ENCODE data around the gene LPP. TPM values are rescaled to one million over a fixed set of nuclear protein-coding genes. Genes with fewer than 3 reads are reported as not detected.

The LPP gene
- total RNA-seq, 1 experiment from 2014 or later: 22.1 TPM

GRCh38 chr3:188292827-188293226 lies 138.9 kb downstream of the LPP start:
- no peak for DNase-seq (ENCODE audit: extremely low read depth, low read depth)

- DNase-seq (ENCODE audit: extremely low read depth, low read depth): no peak
Measured at GRCh38 chr3:188294113-188294512, 140.2 kb downstream of the LPP start.

- peak; percentile 30 for DNase-seq (ENCODE audit: extremely low read depth, low read depth)
Measured at GRCh38 chr3:188294823-188295487, 141.0 kb downstream of the LPP start.

GRCh38 chr3:188295876-188296275 lies 141.9 kb downstream of the LPP start:
- DNase-seq (ENCODE audit: extremely low read depth, low read depth): no peak

- DNase-seq (ENCODE audit: extremely low read depth, low read depth): peak; percentile 27
Measured at GRCh38 chr3:188296761-188297612, 143.0 kb downstream of the LPP start.

- no peak for DNase-seq (ENCODE audit: extremely low read depth, low read depth)
Measured at GRCh38 chr3:188298585-188298984, 144.6 kb downstream of the LPP start.

- no peak for DNase-seq (ENCODE audit: extremely low read depth, low read depth)
Measured at GRCh38 chr3:188299068-188299467, 145.1 kb downstream of the LPP start.

GRCh38 chr3:188299708-188300107 lies 145.8 kb downstream of the LPP start:
- no peak for DNase-seq (ENCODE audit: extremely low read depth, low read depth)

- no peak for DNase-seq (ENCODE audit: extremely low read depth, low read depth)
Measured at GRCh38 chr3:188301147-188301546, 147.2 kb downstream of the LPP start.

- no peak for DNase-seq (ENCODE audit: extremely low read depth, low read depth)
Measured at GRCh38 chr3:188303286-188303799, 149.4 kb downstream of the LPP start.

GRCh38 chr3:188303823-188304222 lies 149.9 kb downstream of the LPP start:
- DNase-seq (ENCODE audit: extremely low read depth, low read depth): no peak

GRCh38 chr3:188304501-188304900 lies 150.5 kb downstream of the LPP start:
- no peak for DNase-seq (ENCODE audit: extremely low read depth, low read depth)

- no peak for DNase-seq (ENCODE audit: extremely low read depth, low read depth)
Measured at GRCh38 chr3:188305220-188305619, 151.3 kb downstream of the LPP start.

- DNase-seq (ENCODE audit: extremely low read depth, low read depth): no peak
Measured at GRCh38 chr3:188306435-188307005, 152.6 kb downstream of the LPP start.

GRCh38 chr3:188309437-188310269 lies 155.7 kb downstream of the LPP start:
- DNase-seq (ENCODE audit: extremely low read depth, low read depth): no peak

GRCh38 chr3:188310270-188310710 lies 156.3 kb downstream of the LPP start:
- DNase-seq (ENCODE audit: extremely low read depth, low read depth): no peak

- no peak for DNase-seq (ENCODE audit: extremely low read depth, low read depth)
Measured at GRCh38 chr3:188315553-188315952, 161.6 kb downstream of the LPP start.

GRCh38 chr3:188316021-188316722 lies 162.2 kb downstream of the LPP start:
- DNase-seq (ENCODE audit: extremely low read depth, low read depth): no peak

- DNase-seq (ENCODE audit: extremely low read depth, low read depth): no peak
Measured at GRCh38 chr3:188316723-188317070, 162.7 kb downstream of the LPP start.

GRCh38 chr3:188319569-188319968 lies 165.6 kb downstream of the LPP start:
- no peak for DNase-seq (ENCODE audit: extremely low read depth, low read depth)
